Activated CD4-positive, alpha-beta T cell treated with anti-CD3 and anti-CD28 coated beads, Interleukin-2, amount 10 ng/mL, durations not matched to agents 7 days and 5 days (primary cell): ENCODE measurements around the gene NANOS1. TPM values are rescaled to one million over a fixed set of nuclear protein-coding genes. Genes with fewer than 3 reads are reported as not detected.

Experiments used
- CTCF ChIA-PET: fragments of 350-600 bp; sonication (Branson Sonifier 250); formaldehyde crosslinking; loops from one replicate; lab custom pipeline; 2021; ENCODE audit warnings: antibody characterized with exemption; lab: Charles Lee
- POLR2A ChIA-PET: fragments of 350-600 bp; sonication (Branson Sonifier 250); formaldehyde crosslinking; loops from one replicate; lab custom pipeline; 2021; ENCODE audit warnings: antibody characterized with exemption; lab: Charles Lee
- DNase-seq: peaks from one replicate; pipeline ENCODE4 v3.0.0-alpha.2; 2020
- H3K27ac Mint-ChIP-seq: one replicate; pipeline ENCODE4 v1.8.0; 2021; ENCODE audit warnings: mild to moderate bottlenecking, moderate library complexity, mixed read lengths
- H3K27me3 Mint-ChIP-seq: one replicate; pipeline ENCODE4 v1.8.0; 2021; ENCODE audit warnings: mixed read lengths
- H3K36me3 Mint-ChIP-seq: one replicate; pipeline ENCODE4 v1.8.0; 2021; ENCODE audit warnings: low read depth, mixed read lengths
- H3K4me1 Mint-ChIP-seq: one replicate; pipeline ENCODE4 v1.8.0; 2021; ENCODE audit warnings: mixed read lengths
- H3K4me3 Mint-ChIP-seq: one replicate; pipeline ENCODE4 v1.8.0; 2021; ENCODE audit warnings: mild to moderate bottlenecking, moderate library complexity, mixed read lengths
- H3K9me3 Mint-ChIP-seq: one replicate; pipeline ENCODE4 v1.8.0; 2021; ENCODE audit warnings: mixed read lengths
- total RNA-seq, 2 experiments: library from RNA; stranded (reverse); gene quantifications; one replicate each; pipeline ENCODE4 v1.2.3, GENCODE V29; 2021

The NANOS1 gene
- total RNA-seq, 2 experiments from 2014 or later: 0.12 to 0.19 TPM

- no peaks in the 10 kb centered on the region for H3K27me3 Mint-ChIP-seq
- POLR2A ChIA-PET: no interaction called here
- H3K4me3 Mint-ChIP-seq: no peak overlapping the region
- CTCF ChIA-PET: no interaction called here
- no peak for DNase-seq
- no peak overlapping the region for H3K27ac Mint-ChIP-seq
- peaks cover 80% of the 10 kb centered on the region for H3K36me3 Mint-ChIP-seq
- no peaks in the 10 kb centered on the region for H3K9me3 Mint-ChIP-seq
- H3K4me1 Mint-ChIP-seq: peaks cover 15% of the 10 kb centered on the region
Measured at GRCh38 chr10:119049777-119050176, 20.3 kb downstream of the NANOS1 start.

GRCh38 chr10:119051775-119052174, 22.3 kb downstream of the NANOS1 start:
- no peak for DNase-seq
- POLR2A ChIA-PET: no interaction called here
- Mint-ChIP-seq H3K4me3 (no peak overlapping the region), H3K27ac (no peak overlapping the region), H3K27me3 (no peaks in the 10 kb centered on the region), H3K4me1 (peaks cover 11% of the 10 kb centered on the region), H3K36me3 (peaks cover 79% of the 10 kb centered on the region), H3K9me3 (no peaks in the 10 kb centered on the region)
- CTCF ChIA-PET: interaction anchor here (1.0 to 2.6 kb wide), 2 partner anchors 12 to 15 kb away, joined by 3 to 12 read pairs; no protein-coding TSS in a partner anchor

- H3K27ac Mint-ChIP-seq: no peak overlapping the region
- ChIA-PET CTCF (no interaction called here), POLR2A (no interaction called here)
- peaks cover 3% of the 10 kb centered on the region for H3K4me1 Mint-ChIP-seq
- H3K4me3 Mint-ChIP-seq: no peak overlapping the region
- H3K36me3 Mint-ChIP-seq: peaks cover 83% of the 10 kb centered on the region
- DNase-seq: no peak
- no peaks in the 10 kb centered on the region for H3K27me3 Mint-ChIP-seq
- H3K9me3 Mint-ChIP-seq: no peaks in the 10 kb centered on the region
Measured at GRCh38 chr10:119055472-119055871, 26.0 kb downstream of the NANOS1 start.

GRCh38 chr10:119058010-119058409, 28.5 kb downstream of the NANOS1 start:
- Mint-ChIP-seq H3K9me3 (no peaks in the 10 kb centered on the region), H3K4me1 (peaks cover 3% of the 10 kb centered on the region), H3K4me3 (no peak overlapping the region), H3K36me3 (peaks cover 80% of the 10 kb centered on the region), H3K27ac (no peak overlapping the region), H3K27me3 (no peaks in the 10 kb centered on the region)
- ChIA-PET CTCF (interaction anchor here (1.2 kb wide), 1 partner anchor 70 kb away, joined by 3 read pairs; no protein-coding TSS in a partner anchor), POLR2A (no interaction called here)
- DNase-seq: no peak

GRCh38 chr10:119059557-119059956, 30.0 kb downstream of the NANOS1 start:
- DNase-seq: no peak
- Mint-ChIP-seq H3K9me3 (no peaks in the 10 kb centered on the region), H3K36me3 (peaks cover 84% of the 10 kb centered on the region), H3K4me3 (no peak overlapping the region), H3K4me1 (peaks cover 6% of the 10 kb centered on the region), H3K27me3 (no peaks in the 10 kb centered on the region), H3K27ac (no peak overlapping the region)
- ChIA-PET CTCF (interaction anchor here (1.0 kb wide), 1 partner anchor 14 kb away, joined by 3 read pairs; no protein-coding TSS in a partner anchor), POLR2A (no interaction called here)

- peaks cover 84% of the 10 kb centered on the region for H3K36me3 Mint-ChIP-seq
- POLR2A ChIA-PET: no interaction called here
Measured at GRCh38 chr10:119060107-119060506, 30.6 kb downstream of the NANOS1 start.

GRCh38 chr10:119061352-119061751, 31.8 kb downstream of the NANOS1 start:
- CTCF ChIA-PET: no interaction called here
- no peak for DNase-seq
- no peaks in the 10 kb centered on the region for H3K9me3 Mint-ChIP-seq
- POLR2A ChIA-PET: no interaction called here
- H3K36me3 Mint-ChIP-seq: peaks cover 81% of the 10 kb centered on the region
- no peak overlapping the region for H3K4me3 Mint-ChIP-seq
- H3K4me1 Mint-ChIP-seq: peaks cover 11% of the 10 kb centered on the region
- peak overlapping the region; percentile 36 for H3K27ac Mint-ChIP-seq
- no peaks in the 10 kb centered on the region for H3K27me3 Mint-ChIP-seq

More at GRCh38 chr10:119060107-119060506, 30.6 kb downstream of the NANOS1 start:
- no peak for DNase-seq
- CTCF ChIA-PET: no interaction called here
- Mint-ChIP-seq H3K4me3 (no peak overlapping the region), H3K27ac (peak overlapping the region; percentile 32), H3K4me1 (peaks cover 10% of the 10 kb centered on the region), H3K27me3 (no peaks in the 10 kb centered on the region), H3K9me3 (no peaks in the 10 kb centered on the region)

GRCh38 chr10:119061926-119062325, 32.4 kb downstream of the NANOS1 start:
- CTCF ChIA-PET: interaction anchor here (0.9 to 2.3 kb wide), 3 partner anchors 9 to 22 kb away, joined by 3 to 6 read pairs (median 4); no protein-coding TSS in a partner anchor
- H3K36me3 Mint-ChIP-seq: peaks cover 79% of the 10 kb centered on the region

GRCh38 chr10:119070395-119071165, 41.1 kb downstream of the NANOS1 start:
- no peaks in the 10 kb centered on the region for H3K9me3 Mint-ChIP-seq
- H3K27ac Mint-ChIP-seq: no peak overlapping the region
- H3K36me3 Mint-ChIP-seq: peaks cover 63% of the 10 kb centered on the region
- ChIA-PET CTCF (interaction anchor here (0.6 kb wide), 1 partner anchor 17 kb away, joined by 3 read pairs; no protein-coding TSS in a partner anchor), POLR2A (interaction anchor here (0.6 kb wide), 1 partner anchor 615 kb away, joined by 3 read pairs; no protein-coding TSS in a partner anchor)
- H3K4me3 Mint-ChIP-seq: no peak overlapping the region
- no peaks in the 10 kb centered on the region for H3K27me3 Mint-ChIP-seq
- peaks cover 27% of the 10 kb centered on the region for H3K4me1 Mint-ChIP-seq
- DNase-seq: no peak

More at GRCh38 chr10:119061926-119062325, 32.4 kb downstream of the NANOS1 start:
- H3K9me3 Mint-ChIP-seq: no peaks in the 10 kb centered on the region
- DNase-seq: no peak
- H3K27ac Mint-ChIP-seq: no peak overlapping the region
- H3K4me1 Mint-ChIP-seq: peaks cover 11% of the 10 kb centered on the region
- POLR2A ChIA-PET: no interaction called here
- no peak overlapping the region for H3K4me3 Mint-ChIP-seq
- H3K27me3 Mint-ChIP-seq: no peaks in the 10 kb centered on the region

GRCh38 chr10:119073584-119073983, 44.1 kb downstream of the NANOS1 start:
- ChIA-PET POLR2A (no interaction called here), CTCF (interaction anchor here (0.7 to 1.0 kb wide), 2 partner anchors 10 to 584 kb away, joined by 3 to 4 read pairs; no protein-coding TSS in a partner anchor)
- Mint-ChIP-seq H3K4me3 (no peak overlapping the region), H3K9me3 (no peaks in the 10 kb centered on the region), H3K27ac (no peak overlapping the region), H3K4me1 (peaks cover 46% of the 10 kb centered on the region), H3K36me3 (peaks cover 58% of the 10 kb centered on the region), H3K27me3 (no peaks in the 10 kb centered on the region)
- DNase-seq: no peak

GRCh38 chr10:119078422-119079179, 49.1 kb downstream of the NANOS1 start:
- no peaks in the 10 kb centered on the region for H3K27me3 Mint-ChIP-seq
- peak overlapping the region; percentile 95 for H3K27ac Mint-ChIP-seq
- no peak for DNase-seq
- peak overlapping the region; percentile 99 for H3K4me3 Mint-ChIP-seq
- no peaks in the 10 kb centered on the region for H3K9me3 Mint-ChIP-seq
- peaks cover 36% of the 10 kb centered on the region for H3K36me3 Mint-ChIP-seq
- peaks cover 51% of the 10 kb centered on the region for H3K4me1 Mint-ChIP-seq
- POLR2A ChIA-PET: no interaction called here
- CTCF ChIA-PET: interaction anchor here (1.3 to 1.7 kb wide), 2 partner anchors 25 to 34 kb away, joined by 3 to 6 read pairs; partner anchors contain the start of gene DENND10

- Mint-ChIP-seq H3K27ac (peak overlapping the region; percentile 95), H3K4me3 (peak overlapping the region; percentile 99), H3K27me3 (no peaks in the 10 kb centered on the region), H3K4me1 (peaks cover 51% of the 10 kb centered on the region), H3K36me3 (peaks cover 34% of the 10 kb centered on the region), H3K9me3 (no peaks in the 10 kb centered on the region)
- POLR2A ChIA-PET: interaction anchor here (0.6 kb wide), 1 partner anchor 13 kb away, joined by 3 read pairs; no protein-coding TSS in a partner anchor
- DNase-seq: peak; percentile 72
- CTCF ChIA-PET: interaction anchor here (1.3 to 1.7 kb wide), 2 partner anchors 24 to 33 kb away, joined by 3 to 6 read pairs; partner anchors contain the start of gene DENND10
Measured at GRCh38 chr10:119079599-119080520, 50.3 kb downstream of the NANOS1 start.
